ENCODE results near the gene HDAC9.
"Not testable (repeated sequence)": the region's sequence is repeated elsewhere in the genome, so short reads cannot be mapped to it uniquely, and the experiment has no call there.

The HDAC9 gene

GRCh38 chr7:18666107-18666728, 170.7 kb downstream of the HDAC9 start:
- DNase-seq = peak; percentile 82 to 87

- DNase-seq = peak; percentile 30 to 39
These were observed 171.9 kb downstream of the HDAC9 start for GRCh38 chr7:18667466-18667865.

- DNase-seq = no peak
These were observed 175.6 kb downstream of the HDAC9 start for GRCh38 chr7:18671176-18671575.

DNA sequence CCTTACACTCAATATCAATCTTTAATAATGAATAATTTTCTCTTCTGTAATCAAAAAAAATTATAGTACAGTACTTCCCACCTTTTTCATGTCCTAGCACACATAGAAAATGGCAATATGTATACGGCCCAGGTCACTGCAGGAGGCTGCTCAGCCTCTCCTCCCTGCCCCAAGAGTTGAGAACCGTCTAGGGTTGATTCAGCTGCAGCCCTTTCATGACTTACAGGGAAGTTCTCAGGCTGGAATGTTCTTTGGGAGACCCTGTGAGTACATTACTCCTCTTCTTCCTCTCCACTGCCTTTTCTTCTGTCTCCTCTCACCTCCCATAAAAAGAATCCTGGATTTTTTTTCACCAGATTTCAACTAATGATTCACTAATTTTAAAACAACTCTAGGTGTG, 180.0 kb downstream of the HDAC9 start:
- no peak for DNase-seq

DNA sequence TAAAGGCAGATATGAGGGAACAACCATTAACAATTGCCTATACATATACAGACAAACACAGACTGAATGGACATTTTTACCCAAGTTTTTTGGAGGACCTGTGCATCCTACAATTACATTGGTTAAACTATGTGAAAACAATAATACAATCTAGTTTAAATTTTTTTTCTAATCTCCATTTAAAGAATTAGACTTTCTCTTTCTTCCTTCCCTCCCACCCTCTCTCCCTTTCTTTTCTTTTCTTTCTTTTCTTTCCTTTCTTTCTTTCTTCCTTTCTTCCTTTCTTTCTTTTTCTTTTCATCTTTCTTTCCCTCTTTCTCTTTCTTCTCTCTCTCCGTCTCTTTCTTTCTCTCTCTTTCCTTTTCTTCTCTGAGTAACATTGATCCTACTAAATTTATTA, 183.7 kb downstream of the HDAC9 start:
- DNase-seq = no peak

DNA sequence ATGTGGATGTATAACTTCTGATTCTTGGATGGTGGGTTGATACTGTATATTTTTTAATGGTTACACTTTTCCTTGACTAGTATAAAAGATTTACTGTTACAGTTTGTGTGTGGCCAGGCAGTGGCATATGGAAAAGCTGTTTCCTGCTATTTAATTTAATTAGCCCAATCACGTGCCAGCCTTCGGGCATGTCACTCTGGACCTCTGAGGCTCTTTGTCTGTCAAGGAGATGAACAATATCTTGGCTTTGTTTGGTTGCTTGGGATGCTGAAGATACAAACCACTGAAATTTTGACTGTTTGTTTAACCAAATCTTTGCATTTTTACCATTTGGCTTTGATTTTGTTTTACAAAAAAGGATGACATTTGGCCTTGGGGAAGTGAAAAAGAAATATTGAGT, 185.0 kb downstream of the HDAC9 start:
- no peak for DNase-seq

DNA sequence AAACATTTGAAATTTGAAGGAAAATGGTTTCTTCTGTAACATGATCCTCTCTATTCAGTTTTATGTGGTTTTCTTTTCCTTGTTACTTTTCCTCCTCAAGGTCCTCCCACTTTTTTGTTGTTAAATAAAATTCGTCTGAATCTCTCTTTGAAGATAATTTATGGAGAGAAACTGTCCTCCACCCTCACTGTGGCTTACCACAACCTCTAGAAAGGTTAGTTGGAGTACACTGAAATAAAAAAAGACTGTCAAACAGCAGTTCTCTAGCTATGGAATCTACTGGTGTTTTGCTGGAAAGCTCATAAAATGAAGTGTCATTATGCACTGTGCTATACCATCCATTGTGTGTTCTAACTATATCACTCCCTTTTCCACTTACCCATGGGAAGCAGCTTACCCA, 189.4 kb downstream of the HDAC9 start:
- no peak for DNase-seq

DNA sequence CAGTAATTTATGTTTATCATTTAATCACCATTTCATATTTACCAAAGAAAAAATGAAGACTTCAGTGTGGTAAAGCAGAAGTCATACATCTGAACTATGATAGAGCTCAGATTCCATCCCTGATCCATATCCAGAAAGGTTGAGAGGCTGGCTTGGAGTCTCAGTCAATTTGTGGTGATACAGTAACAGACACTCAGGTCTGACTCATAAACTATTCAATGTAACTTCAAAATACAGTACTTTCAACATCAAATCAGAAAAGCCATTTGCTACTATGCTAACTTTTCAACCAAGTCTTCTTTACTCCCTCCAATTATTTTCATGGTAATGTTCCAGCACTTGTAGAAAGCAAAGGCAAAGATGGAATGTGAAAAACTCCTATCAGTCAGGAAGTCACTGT, 190.4 kb downstream of the HDAC9 start:
- DNase-seq = no peak

DNA sequence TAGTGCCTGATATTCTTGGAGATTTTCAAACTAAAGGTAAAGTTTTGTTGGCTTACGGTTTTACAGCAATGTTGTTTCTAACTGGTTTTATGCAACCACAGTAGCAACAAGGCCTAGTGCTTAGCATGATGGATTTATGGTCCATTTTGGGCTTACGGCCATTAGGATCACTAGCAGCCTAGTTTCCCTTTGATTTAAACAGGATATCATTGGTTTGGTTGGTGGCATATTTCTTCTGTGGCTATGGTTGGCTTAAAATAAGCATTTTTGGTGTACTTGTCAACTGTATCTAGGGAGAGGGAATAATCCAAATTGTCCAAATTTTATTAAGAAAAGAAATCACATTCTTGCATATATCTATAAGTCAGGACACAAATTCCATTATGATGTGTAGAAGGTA, 194.0 kb downstream of the HDAC9 start:
- DNase-seq = no peak

DNA sequence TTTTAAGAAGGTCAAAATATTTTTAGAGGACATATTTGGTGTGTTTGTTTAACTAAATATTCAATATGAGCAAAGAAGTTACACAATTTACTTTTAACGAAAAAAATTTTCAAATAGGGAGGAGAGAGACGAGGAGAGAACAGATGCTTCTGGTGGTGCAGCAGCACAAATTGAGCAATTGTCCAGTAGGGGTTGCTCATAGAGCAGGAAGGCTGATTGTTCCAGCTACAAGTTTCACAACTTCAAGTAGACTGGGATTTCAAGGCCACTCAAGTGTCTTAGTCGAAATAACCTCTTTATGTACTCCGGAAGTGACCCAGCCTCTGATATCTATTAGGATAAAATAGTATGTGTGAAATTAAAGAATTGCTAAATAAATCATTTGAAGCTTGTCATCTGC, 197.9 kb downstream of the HDAC9 start:
- peak; percentile 47 to 48 for DNase-seq

DNA sequence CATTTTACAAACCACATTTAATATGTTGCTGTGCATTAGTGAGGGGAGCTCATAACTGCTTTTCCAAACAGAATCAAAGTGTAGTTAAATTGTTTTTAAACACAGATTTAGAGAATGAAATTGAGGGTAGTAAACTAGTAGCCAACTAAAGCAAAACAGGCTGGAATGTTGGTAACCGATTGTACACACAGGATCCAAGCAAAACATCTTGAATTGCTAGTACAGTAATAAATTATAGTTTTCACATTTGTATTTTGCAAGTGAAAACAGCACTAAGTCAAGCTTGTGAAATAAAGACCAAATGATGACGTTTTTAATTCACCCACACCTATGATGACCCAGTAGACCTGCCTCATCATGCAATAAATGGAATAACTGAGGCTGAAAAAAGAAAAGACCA, 198.3 kb downstream of the HDAC9 start:
- no peak for DNase-seq

- no peak for DNase-seq
These were observed 198.9 kb downstream of the HDAC9 start for GRCh38 chr7:18694484-18694883.

- no peak for DNase-seq
These were observed 199.4 kb downstream of the HDAC9 start for GRCh38 chr7:18694911-18695310.

DNA sequence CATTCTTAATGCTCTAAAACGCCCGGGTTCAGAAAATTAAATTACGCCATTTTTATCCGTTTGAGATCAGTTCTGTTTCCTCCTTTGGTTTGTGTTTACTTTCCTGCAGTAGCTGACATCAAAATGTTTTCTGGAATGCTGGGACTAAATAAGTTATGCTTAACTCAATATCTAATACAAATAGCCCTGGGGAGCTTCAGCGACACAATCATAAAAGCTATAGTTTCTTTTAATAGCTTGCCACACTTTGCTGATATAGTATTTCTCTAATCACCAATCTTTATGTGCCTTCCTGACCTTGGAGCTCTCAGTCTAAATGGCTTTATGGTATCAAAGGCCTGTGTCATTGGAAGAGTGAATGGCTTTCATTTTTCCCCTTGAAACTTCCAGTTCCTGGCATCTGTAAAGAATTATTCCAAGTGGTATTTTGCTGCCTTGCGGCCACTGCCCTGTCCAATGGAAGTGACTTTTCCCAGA, 202.7 kb downstream of the HDAC9 start:
- DNase-seq = no peak

DNA sequence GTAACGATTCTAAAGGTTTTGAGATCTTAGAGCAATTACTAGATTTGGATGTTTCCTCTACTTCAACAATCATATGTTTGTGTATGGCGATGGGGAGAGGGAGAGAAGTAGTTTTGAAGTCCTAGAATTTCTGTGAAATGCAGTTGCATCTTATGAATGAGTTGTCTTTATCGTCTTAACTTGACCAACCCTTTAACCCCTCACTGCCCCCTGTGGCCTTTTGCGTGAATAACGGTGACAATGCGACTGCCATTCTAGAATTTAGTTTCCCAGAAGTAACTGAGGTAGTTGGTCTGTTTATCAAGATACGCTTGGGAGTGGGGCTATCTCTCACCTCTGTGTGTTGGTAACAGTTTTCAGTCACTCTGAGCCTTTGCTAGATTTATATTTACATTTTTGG, 204.6 kb downstream of the HDAC9 start:
- no peak for DNase-seq

DNA sequence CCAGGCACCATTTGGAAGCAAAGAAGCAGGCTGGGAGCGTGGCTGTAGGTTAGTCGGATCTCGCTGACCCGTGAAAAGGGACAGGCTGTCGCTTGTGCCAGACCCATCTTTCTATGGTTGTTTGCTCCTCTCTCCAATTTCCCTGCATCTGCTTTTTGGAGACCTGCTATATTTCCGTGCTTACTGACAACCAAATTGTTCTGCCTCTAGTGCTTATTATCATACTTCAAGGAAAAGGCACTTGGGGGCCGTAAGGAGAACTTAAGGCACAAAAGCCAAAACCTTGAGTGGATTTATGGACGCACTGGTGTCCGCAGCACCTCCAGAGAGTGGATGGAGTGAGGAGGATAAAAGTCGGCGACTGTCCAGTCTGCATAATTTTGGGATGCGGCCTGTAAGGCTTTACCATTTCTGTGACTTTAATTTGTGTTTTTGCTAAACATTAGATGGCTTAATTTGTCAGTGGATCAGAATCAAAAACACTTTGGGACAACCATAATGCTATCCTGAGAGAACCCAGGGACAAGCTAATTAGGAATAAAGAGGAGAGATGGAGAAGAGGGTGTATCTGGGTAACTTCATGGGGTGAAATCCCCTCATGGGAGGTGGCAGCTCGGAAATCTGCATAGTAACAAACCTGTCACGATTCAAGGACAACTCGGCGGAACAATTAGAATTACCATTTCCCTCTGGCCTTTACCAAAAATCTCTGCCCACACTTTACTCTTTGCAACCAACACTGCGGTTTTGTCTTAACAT, 206.7 kb downstream of the HDAC9 start:
- DNase-seq = no peak

DNA sequence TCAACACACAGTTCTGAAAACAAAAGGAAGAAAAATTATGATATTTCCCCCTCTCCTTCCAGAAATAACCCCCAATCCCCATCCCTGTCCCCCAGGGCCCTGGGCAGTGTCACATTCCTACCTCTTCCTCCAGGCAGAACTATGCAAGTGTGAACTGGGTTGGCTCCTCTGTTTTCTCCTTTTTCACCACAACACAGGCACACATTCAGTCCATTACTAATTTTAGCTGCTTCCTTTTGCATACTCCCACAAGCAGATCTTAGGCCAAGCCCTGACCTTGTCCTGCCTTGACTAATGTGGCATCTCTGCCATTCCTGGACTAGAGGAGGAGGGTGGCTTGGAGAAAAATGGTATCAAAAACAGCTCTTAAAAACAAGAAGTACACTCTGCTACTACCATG, 208.1 kb downstream of the HDAC9 start:
- no peak for DNase-seq

GRCh38 chr7:18706670-18707069, 211.1 kb downstream of the HDAC9 start:
- DNase-seq = no peak

DNA sequence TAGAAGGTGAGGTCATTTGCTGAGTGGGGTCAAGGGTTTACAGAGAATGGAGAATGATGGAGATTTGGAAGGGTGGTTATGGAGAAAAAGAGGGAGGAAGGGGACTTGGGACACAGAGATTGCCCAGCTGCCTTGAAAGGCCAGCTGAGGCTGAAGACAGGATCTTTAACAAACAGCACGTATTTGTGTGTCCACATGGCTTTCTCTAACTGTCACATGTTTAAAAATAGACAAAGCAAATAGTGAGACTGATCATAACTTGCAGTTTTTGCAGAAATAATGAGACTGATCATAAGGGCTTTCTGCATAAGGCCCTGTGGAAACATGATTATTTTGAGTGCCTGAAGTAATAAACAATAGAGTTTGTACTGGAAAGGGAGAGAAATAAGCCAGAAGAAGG, 212.7 kb downstream of the HDAC9 start:
- DNase-seq = no peak

- no peak for DNase-seq
These were observed 220.4 kb downstream of the HDAC9 start for GRCh38 chr7:18715988-18716387.

DNA sequence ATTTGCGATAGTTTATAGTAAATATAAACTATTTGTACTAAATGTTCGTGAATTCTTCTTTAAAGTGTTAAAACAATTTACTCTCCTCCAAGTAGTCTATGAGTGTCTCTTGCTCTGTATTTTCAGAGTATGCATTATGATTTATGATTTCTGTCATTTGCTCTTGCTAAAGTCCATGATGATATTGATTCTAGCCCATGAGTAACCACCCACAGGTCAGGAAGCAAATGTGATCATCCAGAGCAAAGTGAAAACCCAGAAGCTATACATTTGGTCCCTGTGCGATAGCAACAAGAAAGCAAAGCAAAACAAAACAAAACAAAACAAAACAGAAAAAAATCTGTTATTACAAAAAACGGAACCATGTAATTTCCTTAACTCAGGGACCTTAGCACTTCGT, 225.9 kb downstream of the HDAC9 start:
- no peak for DNase-seq

- no peak for DNase-seq
These were observed 228.8 kb downstream of the HDAC9 start for GRCh38 chr7:18724318-18724717.

DNA sequence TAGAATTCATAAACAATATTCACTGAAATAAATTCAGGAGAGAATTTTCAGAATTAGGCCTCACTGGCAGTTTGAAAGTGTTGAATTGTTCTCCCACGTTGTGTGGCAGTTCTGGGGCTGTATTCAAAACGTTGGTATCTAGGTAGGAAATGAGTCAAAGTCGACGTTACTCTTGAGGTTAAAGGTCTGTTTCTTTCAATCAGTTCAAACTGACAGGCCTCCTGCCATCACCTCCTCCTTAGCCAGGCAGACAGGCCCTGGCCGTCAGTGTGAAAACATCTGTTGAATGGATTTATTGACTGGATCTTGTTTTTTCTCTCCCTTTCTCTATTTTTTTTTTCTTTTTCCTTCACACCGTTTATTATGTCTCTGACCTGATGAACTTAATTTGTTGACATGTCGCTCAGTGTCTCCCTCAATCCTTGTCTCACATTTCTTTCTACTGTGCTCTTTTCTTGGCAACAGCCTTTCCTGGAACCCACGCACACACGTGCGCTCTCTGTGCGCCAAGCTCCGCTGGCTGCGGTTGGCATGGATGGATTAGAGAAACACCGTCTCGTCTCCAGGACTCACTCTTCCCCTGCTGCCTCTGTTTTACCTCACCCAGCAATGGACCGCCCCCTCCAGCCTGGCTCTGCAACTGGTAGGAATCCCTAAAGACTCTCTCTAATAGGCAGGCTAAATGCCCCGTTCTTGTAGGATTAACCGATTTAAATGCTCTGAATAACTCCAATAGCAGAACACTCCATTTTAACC, 231.7 kb downstream of the HDAC9 start:
- no peak for DNase-seq

DNA sequence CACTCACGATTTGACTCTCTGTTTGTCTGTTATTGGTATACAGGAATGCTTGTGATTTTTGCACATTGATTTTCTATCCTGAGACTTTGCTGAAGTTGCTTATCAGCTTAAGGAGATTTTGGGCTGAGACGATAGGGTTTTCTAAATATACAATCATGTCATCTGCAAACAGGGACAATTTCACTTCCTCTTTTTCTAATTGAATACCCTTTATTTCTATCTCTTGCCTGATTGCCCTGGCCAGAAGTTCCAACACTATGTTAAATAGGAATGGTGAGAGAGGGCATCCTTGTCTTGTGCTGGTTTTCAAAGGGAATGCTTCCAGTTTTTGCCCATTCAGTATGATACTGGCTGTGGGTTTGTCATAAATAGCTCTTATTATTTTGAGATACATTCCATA, 240.5 kb downstream of the HDAC9 start:
- not testable (repeated sequence) for DNase-seq

Data from inflammatory macrophage (primary cell).